Measurements from ENCODE around the gene HDDC3. TPM values are rescaled to one million over a fixed set of nuclear protein-coding genes. Genes with fewer than 3 reads are reported as not detected.

The HDDC3 gene
- total and polyA plus RNA-seq, 9 of the 15 experiments (the other 6 are each of a cell fraction or from before 2014, with no cell fraction given), result 14.9 to 55.8 (median 36.9) TPM

GRCh38 chr15:90954712-90955623 is 22.6 kb upstream of the HDDC3 start, which contains the start of gene RCCD1 (continued):
- no peak for TF ChIP-seq FOXJ3 (CRISPR knock-in tag; IDR thresholded peaks at IDR 0.05)
- no peak; the same call in 1 of the 2 replicates for TF ChIP-seq CBFA2T3 (IDR thresholded peaks at IDR 0.05)
- no peak for TF ChIP-seq CUX1 (CRISPR knock-in tag; IDR thresholded peaks at IDR 0.05)
- peak; percentile 89 for TF ChIP-seq ZBTB9 (CRISPR knock-in tag; IDR thresholded peaks at IDR 0.05)
- TF ChIP-seq E2F5 (CRISPR knock-in tag; IDR thresholded peaks at IDR 0.05), result peak; percentile 71; the same call in 1 of the 2 replicates
- peak; percentile 99 for TF ChIP-seq USF2 (CRISPR knock-in tag; IDR thresholded peaks at IDR 0.05)
- peak; percentile 37 to 80; a peak in 3 of 4 replicates for TF ChIP-seq KDM1A (IDR thresholded peaks at IDR 0.05)
- TF ChIP-seq E2F6 (IDR thresholded peaks at IDR 0.05; ENCODE audit: borderline replicate concordance in 1 of 2, extremely low read depth in 1 of 2, insufficient read depth in 1 of 2, insufficient read length in 1 of 2, low read depth in 1 of 2, low read length in 1 of 2, poor library complexity in 1 of 2, severe bottlenecking in 1 of 2), result peak; percentile 92 to 99
- TF ChIP-seq EP300 (IDR thresholded peaks at IDR 0.05; ENCODE audit: low read length), result peak; percentile 21; the same call in 1 of the 2 replicates
- peak; percentile 90 for TF ChIP-seq ZNF316 (IDR thresholded peaks at IDR 0.05)
- TF ChIP-seq HMGN3 (IDR thresholded peaks at IDR 0.05; ENCODE audit: borderline replicate concordance, extremely low read depth, insufficient read length, low read depth, low read length), result no peak
- TF ChIP-seq TRIM24 (IDR thresholded peaks at IDR 0.05), result peak in 1 of 2 experiments; percentile 73; a peak in 3 of 4 replicates
- TF ChIP-seq NELFE (IDR thresholded peaks at IDR 0.05; ENCODE audit: insufficient read depth, insufficient read length), result no peak
- no peak; the same call in 1 of the 2 replicates for TF ChIP-seq SMARCE1 (IDR thresholded peaks at IDR 0.05)
- peak; percentile 52 to 66; a peak in 2 of 4 replicates for TF ChIP-seq RCOR1 (IDR thresholded peaks at IDR 0.05; ENCODE audit: borderline replicate concordance in 1 of 2, low read depth in 2 of 2, low read length in 2 of 2)
- TF ChIP-seq FOXK2 (conservative IDR thresholded peaks at IDR 0.05 in 1 of 2, IDR thresholded peaks at IDR 0.05 in 1 of 2; ENCODE audit: low read depth in 2 of 2), result peak; percentile 57 to 77; a peak in 3 of 4 replicates
- no peak for TF ChIP-seq ZNF232 (CRISPR knock-in tag; IDR thresholded peaks at IDR 0.05)
